Pulmonary artery endothelial cell (primary cell): ENCODE measurements around the gene WHRN. TPM values are rescaled to one million over a fixed set of nuclear protein-coding genes. Genes with fewer than 3 reads are reported as not detected.

Source experiments
- DNase-seq: peaks from one replicate; pipeline ENCODE4 v3.0.0-alpha.2; 2011; ENCODE audit warnings: low read depth, low spot score
- total RNA-seq: library from RNA; depleted of rRNA; stranded (reverse); fragments of >200 nt; gene quantifications from 2 replicates; pipeline ENCODE4 v1.2.3, GENCODE V29; 2014

Gene WHRN
- total RNA-seq, 1 donor from 2014 or later: 0.20 TPM

DNA sequence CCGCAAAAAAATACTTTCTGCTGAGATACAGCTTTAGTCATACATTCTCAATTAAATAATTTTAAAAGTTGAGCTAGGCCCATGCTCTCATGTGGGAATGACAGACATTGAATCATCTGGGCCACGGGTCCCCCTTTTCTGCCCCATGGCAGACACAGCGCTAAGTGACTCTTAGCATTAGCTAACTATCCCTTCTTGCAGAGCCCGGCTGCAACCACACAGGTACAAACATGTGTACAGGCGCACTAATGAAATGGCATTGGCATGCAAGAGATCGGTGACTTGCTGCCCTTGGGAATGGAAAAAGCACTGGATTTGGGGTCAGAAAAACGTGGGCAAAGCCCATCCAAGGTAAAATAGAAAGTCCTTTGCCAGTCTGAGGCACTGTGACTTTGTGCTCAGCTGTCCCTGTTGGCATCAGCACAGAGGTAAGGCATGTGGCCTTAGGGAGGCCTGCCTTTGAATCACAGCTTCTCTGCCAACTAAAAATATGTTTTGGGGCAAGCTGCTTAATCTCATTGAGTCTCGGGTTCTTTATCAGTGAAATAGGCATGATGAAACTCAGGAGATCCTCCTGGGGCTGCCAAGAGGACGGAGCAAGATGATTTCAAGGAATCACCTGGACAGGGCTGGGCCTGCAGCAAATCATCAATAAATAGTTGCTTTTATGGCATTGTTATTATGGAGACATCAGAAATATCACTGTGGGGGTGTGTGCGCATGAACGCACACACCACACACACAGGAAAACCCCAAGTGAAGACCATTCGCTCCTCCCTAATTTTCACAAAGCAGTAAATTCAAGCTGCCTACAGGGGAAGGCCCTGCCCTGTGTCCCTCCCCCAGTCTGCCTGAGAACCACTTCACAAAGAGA is 54.2 kb downstream of the WHRN start:
- no peak for DNase-seq

- DNase-seq: no peak
Measured at GRCh38 chr9:114450181-114450580, 55.1 kb downstream of the WHRN start.

- DNase-seq: no peak
Measured at GRCh38 chr9:114449236-114449635, 56.0 kb downstream of the WHRN start.

- DNase-seq: no peak
Measured at GRCh38 chr9:114448706-114449105, 56.6 kb downstream of the WHRN start.

GRCh38 chr9:114446672-114447450 is 58.4 kb downstream of the WHRN start:
- no peak for DNase-seq

- peak; percentile 49 for DNase-seq
Measured at GRCh38 chr9:114446036-114446435, 59.2 kb downstream of the WHRN start.

GRCh38 chr9:114445616-114446015 is 59.7 kb downstream of the WHRN start:
- no peak for DNase-seq

- no peak for DNase-seq
Measured at GRCh38 chr9:114442022-114442421, 63.3 kb downstream of the WHRN start.

- no peak for DNase-seq
Measured at GRCh38 chr9:114437401-114437893, 67.8 kb downstream of the WHRN start.

- DNase-seq: no peak
Measured at GRCh38 chr9:114434878-114435311, 70.4 kb downstream of the WHRN start.

GRCh38 chr9:114433720-114434255 is 71.5 kb downstream of the WHRN start:
- no peak for DNase-seq

DNA sequence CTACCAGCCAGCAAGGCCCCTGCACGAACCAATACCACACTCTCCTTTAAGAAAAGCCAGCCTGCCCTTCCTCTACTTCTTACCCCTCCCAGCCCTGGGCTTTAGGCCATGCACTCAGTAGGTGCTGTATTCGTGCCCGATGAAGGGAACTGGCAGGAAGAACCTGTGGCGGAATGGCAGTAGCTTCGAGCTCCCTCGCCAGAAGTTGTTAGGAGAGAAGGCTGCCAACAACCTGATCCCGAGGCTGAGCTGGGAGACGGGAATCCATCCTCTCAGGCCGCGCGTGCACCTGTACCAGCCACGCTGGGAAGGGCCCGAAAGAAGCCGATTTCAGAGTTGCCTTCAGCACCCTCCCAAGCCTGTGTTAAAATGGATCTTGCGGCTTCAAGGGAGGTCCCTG is 72.2 kb downstream of the WHRN start:
- no peak for DNase-seq

DNA sequence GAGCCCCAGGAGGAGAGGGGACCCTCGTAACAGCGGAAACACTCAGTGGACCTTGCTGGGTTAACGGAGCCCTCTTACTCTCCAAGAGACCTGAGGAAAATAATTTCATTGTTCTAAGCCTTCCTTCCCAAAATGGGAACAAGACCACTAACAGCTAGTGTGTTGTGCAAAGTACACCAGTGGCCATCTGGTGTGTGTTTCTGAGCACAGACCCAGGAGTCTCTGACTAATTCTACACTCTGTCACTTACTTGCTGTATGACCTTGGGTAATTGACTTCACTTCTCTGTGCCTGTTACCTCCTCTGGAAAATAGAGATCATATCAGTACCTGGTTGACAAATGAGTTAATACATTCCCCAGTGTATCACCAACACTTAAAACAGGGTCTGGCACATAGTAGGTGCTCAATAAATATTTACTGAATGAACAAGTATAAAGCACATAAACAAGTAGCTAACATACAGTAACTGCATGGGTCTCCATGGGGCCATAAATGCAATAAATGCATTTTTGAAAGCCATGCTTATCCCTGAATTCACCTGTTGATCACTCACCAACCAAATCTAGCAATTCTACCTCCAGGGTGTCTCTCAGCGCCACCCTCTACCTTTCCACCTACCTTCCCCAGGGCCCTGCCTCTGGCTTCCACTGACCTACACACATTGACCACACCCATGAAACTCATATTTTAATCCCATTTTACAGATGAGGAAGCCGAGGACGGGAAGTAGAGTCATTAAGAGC is 72.8 kb downstream of the WHRN start:
- no peak for DNase-seq

GRCh38 chr9:114431770-114432169 is 73.5 kb downstream of the WHRN start:
- no peak for DNase-seq

DNA sequence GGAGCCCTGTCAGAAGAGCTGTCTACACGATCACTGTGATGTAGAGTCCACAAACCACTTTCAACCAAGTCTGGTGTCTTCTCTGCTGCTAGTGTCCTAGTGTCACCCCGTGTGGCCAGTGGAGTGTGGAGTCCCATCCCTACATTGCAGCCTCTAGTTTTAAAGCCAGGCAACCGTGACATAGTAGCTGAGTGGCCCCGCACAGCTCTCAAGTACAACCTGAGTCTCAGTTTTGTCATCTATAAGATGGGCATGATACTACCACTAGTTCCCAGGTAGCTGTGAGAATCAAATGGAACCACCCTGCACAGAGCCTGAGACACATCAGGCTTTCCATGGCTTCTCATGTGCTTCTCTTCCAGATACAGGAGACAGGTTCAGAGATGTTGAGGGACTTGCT is 74.3 kb downstream of the WHRN start:
- DNase-seq: no peak

GRCh38 chr9:114430457-114430856 is 74.8 kb downstream of the WHRN start:
- DNase-seq: no peak

GRCh38 chr9:114429488-114429887 is 75.8 kb downstream of the WHRN start:
- DNase-seq: no peak

- no peak for DNase-seq
Measured at GRCh38 chr9:114428466-114428865, 76.8 kb downstream of the WHRN start.

- DNase-seq: no peak
Measured at GRCh38 chr9:114427644-114428043, 77.6 kb downstream of the WHRN start.

DNA sequence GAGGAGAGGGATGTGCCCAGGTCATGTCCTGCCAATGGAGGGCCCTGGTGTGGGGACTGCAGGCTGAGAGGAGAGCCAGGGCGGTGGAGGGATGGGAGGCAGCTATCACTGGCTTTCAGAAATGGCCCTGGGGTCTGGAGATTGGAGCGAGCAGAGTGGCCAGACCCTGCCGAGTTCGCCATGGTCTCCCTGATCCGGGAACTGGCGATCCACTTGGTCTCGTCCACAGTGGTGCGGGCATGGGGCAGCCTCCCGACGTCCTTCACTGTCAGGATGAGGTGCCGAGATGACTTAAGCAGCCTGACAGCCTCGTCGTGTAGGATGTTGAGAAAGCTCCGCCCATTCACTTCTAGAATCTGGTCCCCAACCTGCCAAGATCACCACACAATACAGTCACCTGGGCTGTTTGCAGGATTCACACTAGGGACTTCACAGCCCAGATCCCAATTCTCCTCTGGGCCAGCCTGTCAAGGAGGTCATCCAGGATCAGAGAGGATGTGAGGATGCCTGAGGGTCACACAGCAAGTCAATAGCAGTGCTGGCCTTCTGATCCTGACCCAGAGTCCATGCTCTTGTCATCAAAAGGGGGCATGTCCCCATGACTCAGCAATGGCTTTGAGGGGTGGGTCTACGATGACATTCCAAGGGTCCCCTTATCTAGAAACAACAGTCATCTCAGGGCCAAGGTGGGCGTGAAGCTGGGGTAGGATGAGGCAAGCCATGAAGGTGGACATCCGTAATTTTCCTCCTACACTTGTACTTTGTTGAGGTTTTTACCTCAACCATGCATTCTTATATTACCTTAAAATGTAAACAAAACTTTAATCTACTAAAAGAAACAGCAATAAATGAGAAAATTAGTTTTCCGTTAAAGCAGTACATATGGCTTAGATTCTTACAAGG is 79.0 kb downstream of the WHRN start:
- no peak for DNase-seq
